Neural cell (in vitro differentiated cells): Measurements from ENCODE around the gene PRDX3. TPM values are rescaled to one million over a fixed set of nuclear protein-coding genes. Genes with fewer than 3 reads are reported as not detected.

Experiments
- H2AFZ ChIP-seq: fragments of 200-600, 300-800 bp; sonication (generic), shearing (Covaris generic); 2 replicates; pipeline ENCODE4 v1.6.0; 2014; ENCODE audit warnings: low read depth, mild to moderate bottlenecking, antibody characterized with exemption, low read length, moderate library complexity
- H3F3A ChIP-seq: fragments of 200-600 bp; shearing (Covaris generic); 2 replicates; pipeline ENCODE4 v1.6.1; 2016; ENCODE audit warnings: mild to moderate bottlenecking, moderate library complexity, mixed read lengths, antibody characterized with exemption, low read length; ENCODE audit not compliant: insufficient read depth, poor library complexity, severe bottlenecking
- H3K27ac ChIP-seq: fragments of 200-600, 300-800 bp; sonication (generic), shearing (Covaris generic); 2 replicates; pipeline ENCODE4 v1.5.1; 2014; ENCODE audit warnings: mild to moderate bottlenecking, low read length, moderate library complexity
- H3K27me3 ChIP-seq: fragments of 300-800, 200-600 bp; sonication (generic), shearing (Covaris generic); 2 replicates; pipeline ENCODE4 v1.6.0; 2014; ENCODE audit warnings: mild to moderate bottlenecking, low read depth, low read length, moderate library complexity; ENCODE audit not compliant: insufficient read depth
- H3K36me3 ChIP-seq: fragments of 300-800, 200-600 bp; sonication (generic), shearing (Covaris generic); 2 replicates; pipeline ENCODE4 v1.5.1; 2014; ENCODE audit warnings: mild to moderate bottlenecking, antibody characterized with exemption, low read length, moderate library complexity; ENCODE audit not compliant: insufficient read depth
- H3K4me2 ChIP-seq: fragments of 300-800, 200-600 bp; sonication (generic), shearing (Covaris generic); 2 replicates; pipeline ENCODE4 v1.6.0; 2014; ENCODE audit warnings: mild to moderate bottlenecking, low read length
- H3K4me3 ChIP-seq: fragments of 300-800, 200-600 bp; sonication (generic), shearing (Covaris generic); 2 replicates; pipeline ENCODE4 v1.5.1; 2014; ENCODE audit warnings: mild to moderate bottlenecking, low read length, moderate library complexity
- H3K79me2 ChIP-seq: fragments of 200-600 bp; shearing (Covaris generic); replicated peaks from 2 replicates; pipeline ENCODE4 v1.6.0; 2014; ENCODE audit warnings: mild to moderate bottlenecking, low read length, moderate library complexity; ENCODE audit not compliant: insufficient read depth
- H3K9ac ChIP-seq: fragments of 300-800, 200-600 bp; sonication (generic), shearing (Covaris generic); 2 replicates; pipeline ENCODE4 v1.6.1; 2016; ENCODE audit warnings: mild to moderate bottlenecking, low read length, mixed read lengths
- H3K9me2 ChIP-seq: fragments of 200-600 bp; shearing (Covaris generic); 2 replicates; pipeline ENCODE4 v1.6.1; 2016; ENCODE audit warnings: mild to moderate bottlenecking, low read length, mixed read lengths; ENCODE audit not compliant: insufficient read depth
- H3K9me3 ChIP-seq: fragments of 200-600, 300-800 bp; sonication (generic), shearing (Covaris generic); 2 replicates; pipeline ENCODE4 v1.6.1; 2016; ENCODE audit warnings: mild to moderate bottlenecking, mixed run types, low read length, moderate library complexity, mixed read lengths
- H4K20me1 ChIP-seq: fragments of 200-600 bp; shearing (Covaris generic); 2 replicates; pipeline ENCODE4 v1.6.1; 2016; ENCODE audit warnings: mild to moderate bottlenecking, mixed run types; ENCODE audit not compliant: insufficient read depth
- EP300 ChIP-seq: fragments of 450-650 bp; conservative IDR thresholded peaks from 2 replicates; pipeline ENCODE4 v1.6.1; 2014; ENCODE audit warnings: antibody characterized with exemption, mild to moderate bottlenecking, moderate library complexity; ENCODE audit not compliant: poor library complexity, severe bottlenecking
- EZH2 ChIP-seq: fragments of 200-600, 300-800 bp; shearing (Covaris generic), sonication (generic); IDR thresholded peaks from 2 replicates; pipeline ENCODE4 v1.6.1; 2014; ENCODE audit warnings: antibody characterized with exemption, low read length, borderline replicate concordance, mild to moderate bottlenecking; ENCODE audit not compliant: insufficient read depth, poor library complexity, severe bottlenecking
- MXI1 ChIP-seq: fragments of 450-650 bp; conservative IDR thresholded peaks from 2 replicates; pipeline ENCODE4 v1.6.1; 2014; ENCODE audit warnings: antibody characterized with exemption, mild to moderate bottlenecking; ENCODE audit not compliant: poor library complexity, severe bottlenecking
- POLR2AphosphoS5 ChIP-seq: IDR thresholded peaks from 2 replicates; pipeline ENCODE4 v1.6.1; 2012
- RAD21 ChIP-seq: fragments of 450-650 bp; conservative IDR thresholded peaks from 2 replicates; pipeline ENCODE4 v1.6.1; 2014; ENCODE audit warnings: antibody characterized with exemption, mild to moderate bottlenecking, moderate library complexity
- SMC3 ChIP-seq: fragments of 450-650 bp; conservative IDR thresholded peaks from 2 replicates; pipeline ENCODE4 v1.6.1; 2014; ENCODE audit warnings: antibody characterized with exemption, mild to moderate bottlenecking, moderate library complexity; ENCODE audit not compliant: poor library complexity
- TAF1 ChIP-seq: IDR thresholded peaks from 2 replicates; pipeline ENCODE4 v1.6.1; 2012; ENCODE audit warnings: low read depth
- polyA plus RNA-seq: library from polyadenylated mRNA; depleted of rRNA; stranded (reverse); fragments of >200 nt; gene quantifications from 2 replicates; pipeline ENCODE4 v1.2.3, GENCODE V29; 2014
- TF ChIP-seq, protein P1 (sequence below): IDR thresholded peaks from 2 replicates; pipeline ENCODE4 v1.6.1; 2012; ENCODE audit warnings: borderline replicate concordance
- TF ChIP-seq, protein P2 (sequence below): fragments of 450-650 bp; IDR thresholded peaks from 2 replicates; pipeline ENCODE4 v1.5.1; 2014; ENCODE audit warnings: antibody characterized with exemption, mild to moderate bottlenecking, moderate library complexity; ENCODE audit not compliant: poor library complexity, severe bottlenecking

PRDX3 gene
- polyA plus RNA-seq, 1 donor from 2014 or later, result 258 TPM

DNA sequence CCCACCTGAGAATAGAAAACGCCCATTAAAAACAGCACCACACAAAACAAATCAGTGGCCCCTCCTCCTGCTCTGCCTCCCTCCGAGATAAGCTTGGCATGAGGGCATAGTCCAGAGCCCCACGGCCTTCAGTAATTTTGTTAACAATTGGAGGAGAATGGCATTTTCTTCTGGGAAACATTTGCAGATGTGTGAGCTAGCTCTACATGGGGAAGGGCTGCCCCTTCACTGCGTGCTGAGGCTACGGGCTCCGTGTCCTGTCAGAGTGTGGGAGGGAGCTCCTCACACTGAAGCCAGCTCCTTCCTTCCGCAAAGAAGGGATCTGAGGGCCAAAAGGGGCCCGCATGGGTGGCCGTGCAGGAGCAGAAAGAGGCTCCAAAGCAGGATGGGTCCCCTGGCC lies 43.9 kb upstream of the PRDX3 start:
- H3K79me2 ChIP-seq, result peaks cover 4% of the 10 kb centered on the region
- no peak overlapping the region for H3K27ac ChIP-seq
- H4K20me1 ChIP-seq, result no peaks in the 10 kb centered on the region
- H3K9me2 ChIP-seq, result no peaks in the 10 kb centered on the region
- no peaks in the 10 kb centered on the region for H3K36me3 ChIP-seq
- H2AFZ ChIP-seq, result no peak overlapping the region
- H3K9me3 ChIP-seq, result no peaks in the 10 kb centered on the region
- H3K4me2 ChIP-seq, result no peak overlapping the region
- no peak overlapping the region for H3K9ac ChIP-seq
- no peaks in the 10 kb centered on the region for H3K27me3 ChIP-seq
- H3K4me3 ChIP-seq, result no peak overlapping the region
- TF ChIP-seq RAD21 (no peak), POLR2AphosphoS5 (no peak), MXI1 (no peak), SMC3 (no peak), TAF1 (no peak), EP300 (no peak), EZH2 (no peak)
- TF ChIP-seq, protein P1, sequence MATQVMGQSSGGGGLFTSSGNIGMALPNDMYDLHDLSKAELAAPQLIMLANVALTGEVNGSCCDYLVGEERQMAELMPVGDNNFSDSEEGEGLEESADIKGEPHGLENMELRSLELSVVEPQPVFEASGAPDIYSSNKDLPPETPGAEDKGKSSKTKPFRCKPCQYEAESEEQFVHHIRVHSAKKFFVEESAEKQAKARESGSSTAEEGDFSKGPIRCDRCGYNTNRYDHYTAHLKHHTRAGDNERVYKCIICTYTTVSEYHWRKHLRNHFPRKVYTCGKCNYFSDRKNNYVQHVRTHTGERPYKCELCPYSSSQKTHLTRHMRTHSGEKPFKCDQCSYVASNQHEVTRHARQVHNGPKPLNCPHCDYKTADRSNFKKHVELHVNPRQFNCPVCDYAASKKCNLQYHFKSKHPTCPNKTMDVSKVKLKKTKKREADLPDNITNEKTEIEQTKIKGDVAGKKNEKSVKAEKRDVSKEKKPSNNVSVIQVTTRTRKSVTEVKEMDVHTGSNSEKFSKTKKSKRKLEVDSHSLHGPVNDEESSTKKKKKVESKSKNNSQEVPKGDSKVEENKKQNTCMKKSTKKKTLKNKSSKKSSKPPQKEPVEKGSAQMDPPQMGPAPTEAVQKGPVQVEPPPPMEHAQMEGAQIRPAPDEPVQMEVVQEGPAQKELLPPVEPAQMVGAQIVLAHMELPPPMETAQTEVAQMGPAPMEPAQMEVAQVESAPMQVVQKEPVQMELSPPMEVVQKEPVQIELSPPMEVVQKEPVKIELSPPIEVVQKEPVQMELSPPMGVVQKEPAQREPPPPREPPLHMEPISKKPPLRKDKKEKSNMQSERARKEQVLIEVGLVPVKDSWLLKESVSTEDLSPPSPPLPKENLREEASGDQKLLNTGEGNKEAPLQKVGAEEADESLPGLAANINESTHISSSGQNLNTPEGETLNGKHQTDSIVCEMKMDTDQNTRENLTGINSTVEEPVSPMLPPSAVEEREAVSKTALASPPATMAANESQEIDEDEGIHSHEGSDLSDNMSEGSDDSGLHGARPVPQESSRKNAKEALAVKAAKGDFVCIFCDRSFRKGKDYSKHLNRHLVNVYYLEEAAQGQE, result no peak
- TF ChIP-seq, protein P2, sequence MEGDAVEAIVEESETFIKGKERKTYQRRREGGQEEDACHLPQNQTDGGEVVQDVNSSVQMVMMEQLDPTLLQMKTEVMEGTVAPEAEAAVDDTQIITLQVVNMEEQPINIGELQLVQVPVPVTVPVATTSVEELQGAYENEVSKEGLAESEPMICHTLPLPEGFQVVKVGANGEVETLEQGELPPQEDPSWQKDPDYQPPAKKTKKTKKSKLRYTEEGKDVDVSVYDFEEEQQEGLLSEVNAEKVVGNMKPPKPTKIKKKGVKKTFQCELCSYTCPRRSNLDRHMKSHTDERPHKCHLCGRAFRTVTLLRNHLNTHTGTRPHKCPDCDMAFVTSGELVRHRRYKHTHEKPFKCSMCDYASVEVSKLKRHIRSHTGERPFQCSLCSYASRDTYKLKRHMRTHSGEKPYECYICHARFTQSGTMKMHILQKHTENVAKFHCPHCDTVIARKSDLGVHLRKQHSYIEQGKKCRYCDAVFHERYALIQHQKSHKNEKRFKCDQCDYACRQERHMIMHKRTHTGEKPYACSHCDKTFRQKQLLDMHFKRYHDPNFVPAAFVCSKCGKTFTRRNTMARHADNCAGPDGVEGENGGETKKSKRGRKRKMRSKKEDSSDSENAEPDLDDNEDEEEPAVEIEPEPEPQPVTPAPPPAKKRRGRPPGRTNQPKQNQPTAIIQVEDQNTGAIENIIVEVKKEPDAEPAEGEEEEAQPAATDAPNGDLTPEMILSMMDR, result no peak
- H3F3A ChIP-seq, result no peaks in the 10 kb centered on the region

DNA sequence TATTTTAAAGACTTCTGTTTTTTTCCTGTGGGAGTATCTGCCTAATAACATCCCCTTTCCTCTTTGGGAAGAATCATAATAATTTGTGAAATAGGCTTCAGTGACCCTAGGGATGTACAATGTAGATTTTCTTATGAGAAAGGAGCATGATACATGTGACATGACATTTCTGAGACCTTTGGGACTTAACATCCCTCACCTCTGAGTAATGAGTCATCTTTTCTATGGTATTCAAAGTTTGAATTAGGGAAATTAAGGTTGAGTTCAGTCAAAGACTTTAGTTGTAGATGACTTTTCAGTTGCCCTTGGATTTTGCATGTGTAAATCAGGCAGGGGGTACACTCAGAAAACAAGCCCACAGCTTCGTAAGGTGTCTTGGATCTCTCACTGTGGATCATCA lies 43.1 kb upstream of the PRDX3 start:
- no peaks in the 10 kb centered on the region for H3K9me2 ChIP-seq
- no peaks in the 10 kb centered on the region for H4K20me1 ChIP-seq
- no peak overlapping the region for H3K27ac ChIP-seq
- H3K4me3 ChIP-seq, result no peak overlapping the region
- no peaks in the 10 kb centered on the region for H3K9me3 ChIP-seq
- no peaks in the 10 kb centered on the region for H3F3A ChIP-seq
- H3K9ac ChIP-seq, result no peak overlapping the region
- no peaks in the 10 kb centered on the region for H3K36me3 ChIP-seq
- no peaks in the 10 kb centered on the region for H3K27me3 ChIP-seq
- no peak overlapping the region for H3K4me2 ChIP-seq
- TF ChIP-seq TAF1 (no peak), EZH2 (no peak), RAD21 (no peak), EP300 (no peak), POLR2AphosphoS5 (no peak), MXI1 (no peak), SMC3 (no peak)
- TF ChIP-seq, protein P2, result no peak
- TF ChIP-seq, protein P1, result no peak
- H2AFZ ChIP-seq, result no peak overlapping the region
- peaks cover 4% of the 10 kb centered on the region for H3K79me2 ChIP-seq
